Measurements from ENCODE around the gene MUS81.

- TF ChIP-seq YY1 (IDR thresholded peaks at IDR 0.05; ENCODE audit: insufficient read depth, insufficient read length) (no peak), SUZ12 (IDR thresholded peaks at IDR 0.05; ENCODE audit: extremely low read depth, insufficient read depth, insufficient read length) (no peak)
Measured at GRCh38 chr11:65911682-65912568, 51.7 kb downstream of the MUS81 start.

Measured in NT2/D1 (cell line).